Measurements from ENCODE around the gene ABHD16B. TPM values are rescaled to one million over a fixed set of nuclear protein-coding genes. Genes with fewer than 3 reads are reported as not detected.

The ABHD16B gene
- total and polyA plus RNA-seq, 2 of the 13 experiments (the other 11 are each of a cell fraction or from before 2014, with no cell fraction given): not detected

GRCh38 chr20:63848003-63848911 lies 13.0 kb upstream of the ABHD16B start (continued):
- TF ChIP-seq NCOA1 (CRISPR knock-in tag; IDR thresholded peaks at IDR 0.05) (no peak), SP4 (CRISPR knock-in tag; IDR thresholded peaks at IDR 0.05) (no peak), ZNF24 (IDR thresholded peaks at IDR 0.05) (no peak), AHR (CRISPR knock-in tag; IDR thresholded peaks at IDR 0.05) (no peak), EP300 (IDR thresholded peaks at IDR 0.05; ENCODE audit: low read depth in 2 of 2, low read length in 2 of 2) (no peak), EP300 (CRISPR knock-in tag; IDR thresholded peaks at IDR 0.05; ENCODE audit: borderline replicate concordance) (no peak), SMAD3 (CRISPR knock-in tag; IDR thresholded peaks at IDR 0.05) (no peak), ZNF253 (CRISPR knock-in tag; IDR thresholded peaks at IDR 0.05; ENCODE audit: borderline replicate concordance) (no peak), ZNF598 (CRISPR knock-in tag; IDR thresholded peaks at IDR 0.05; ENCODE audit: borderline replicate concordance) (no peak), ZNF513 (CRISPR knock-in tag; conservative IDR thresholded peaks at IDR 0.05) (no peak), HNF4G (IDR thresholded peaks at IDR 0.05; ENCODE audit: borderline replicate concordance, low read depth, low read length) (no peak), HNF4G (CRISPR knock-in tag; IDR thresholded peaks at IDR 0.05; ENCODE audit: borderline replicate concordance, low read depth) (no peak), ISX (CRISPR knock-in tag; conservative IDR thresholded peaks at IDR 0.05) (no peak), SCMH1 (CRISPR knock-in tag; IDR thresholded peaks at IDR 0.05; ENCODE audit: borderline replicate concordance) (no peak), RCOR2 (CRISPR knock-in tag; IDR thresholded peaks at IDR 0.05) (no peak), ZBTB25 (CRISPR knock-in tag; IDR thresholded peaks at IDR 0.05) (no peak), EHMT2 (IDR thresholded peaks at IDR 0.05; ENCODE audit: borderline replicate concordance, low read depth, low read length) (no peak), RELA (CRISPR knock-in tag; IDR thresholded peaks at IDR 0.05) (no peak), ZNF761 (CRISPR knock-in tag; conservative IDR thresholded peaks at IDR 0.05) (no peak), ZNF550 (CRISPR knock-in tag; IDR thresholded peaks at IDR 0.05; ENCODE audit: borderline replicate concordance) (no peak), ADNP (CRISPR knock-in tag; IDR thresholded peaks at IDR 0.05) (no peak), MYPOP (CRISPR knock-in tag; IDR thresholded peaks at IDR 0.05) (no peak), HMGA1 (CRISPR knock-in tag; conservative IDR thresholded peaks at IDR 0.05) (no peak)
- TF ChIP-seq, protein P1, sequence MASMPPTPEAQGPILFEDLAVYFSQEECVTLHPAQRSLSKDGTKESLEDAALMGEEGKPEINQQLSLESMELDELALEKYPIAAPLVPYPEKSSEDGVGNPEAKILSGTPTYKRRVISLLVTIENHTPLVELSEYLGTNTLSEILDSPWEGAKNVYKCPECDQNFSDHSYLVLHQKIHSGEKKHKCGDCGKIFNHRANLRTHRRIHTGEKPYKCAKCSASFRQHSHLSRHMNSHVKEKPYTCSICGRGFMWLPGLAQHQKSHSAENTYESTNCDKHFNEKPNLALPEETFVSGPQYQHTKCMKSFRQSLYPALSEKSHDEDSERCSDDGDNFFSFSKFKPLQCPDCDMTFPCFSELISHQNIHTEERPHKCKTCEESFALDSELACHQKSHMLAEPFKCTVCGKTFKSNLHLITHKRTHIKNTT (CRISPR knock-in tag; IDR thresholded peaks at IDR 0.05): no peak
- TF ChIP-seq, protein P2, sequence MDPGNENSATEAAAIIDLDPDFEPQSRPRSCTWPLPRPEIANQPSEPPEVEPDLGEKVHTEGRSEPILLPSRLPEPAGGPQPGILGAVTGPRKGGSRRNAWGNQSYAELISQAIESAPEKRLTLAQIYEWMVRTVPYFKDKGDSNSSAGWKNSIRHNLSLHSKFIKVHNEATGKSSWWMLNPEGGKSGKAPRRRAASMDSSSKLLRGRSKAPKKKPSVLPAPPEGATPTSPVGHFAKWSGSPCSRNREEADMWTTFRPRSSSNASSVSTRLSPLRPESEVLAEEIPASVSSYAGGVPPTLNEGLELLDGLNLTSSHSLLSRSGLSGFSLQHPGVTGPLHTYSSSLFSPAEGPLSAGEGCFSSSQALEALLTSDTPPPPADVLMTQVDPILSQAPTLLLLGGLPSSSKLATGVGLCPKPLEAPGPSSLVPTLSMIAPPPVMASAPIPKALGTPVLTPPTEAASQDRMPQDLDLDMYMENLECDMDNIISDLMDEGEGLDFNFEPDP (CRISPR knock-in tag; conservative IDR thresholded peaks at IDR 0.05): no peak

Measured in HepG2 (cell line).